ENCODE measurements around the gene PRRT3. TPM values are rescaled to one million over a fixed set of nuclear protein-coding genes. Genes with fewer than 3 reads are reported as not detected.

The PRRT3 gene
- total and polyA plus RNA-seq, 2 of the 8 experiments (the other 6 are each of a cell fraction or from before 2014, with no cell fraction given), result 9.0 to 9.2 TPM

GRCh38 chr3:9934993-9935392, 17.2 kb downstream of the PRRT3 start:
- H3K4me2 ChIP-seq (ENCODE audit: insufficient read depth in 1 of 2, low read depth in 2 of 2, low read length in 2 of 2), result no peak overlapping the region; a peak in 1 of 4 replicates
- no peaks in the 10 kb centered on the region for H3K79me1 ChIP-seq (ENCODE audit: low read depth, low read length)
- TF ChIP-seq RNF2 (IDR thresholded peaks at IDR 0.05; ENCODE audit: borderline replicate concordance, low read depth, low read length, missing control alignments, poor library complexity, severe bottlenecking) (no peak), ATF2 (IDR thresholded peaks at IDR 0.05; ENCODE audit: low read length) (no peak), BACH1 (IDR thresholded peaks at IDR 0.05; ENCODE audit: low read length) (no peak), EP300 (IDR thresholded peaks at IDR 0.05; ENCODE audit: borderline replicate concordance in 1 of 2, low read depth in 2 of 2, low read length in 2 of 2) (no peak), JUN (IDR thresholded peaks at IDR 0.05; ENCODE audit: low read depth, low read length) (no peak), TEAD4 (IDR thresholded peaks at IDR 0.05; ENCODE audit: low read depth, low read length) (no peak), SP4 (IDR thresholded peaks at IDR 0.05; ENCODE audit: low read length) (no peak)

More at GRCh38 chr3:9934993-9935392, 17.2 kb downstream of the PRRT3 start:
- H3K18ac ChIP-seq (ENCODE audit: extremely low read depth, low read length), result no peak overlapping the region
- H3K9me3 ChIP-seq (ENCODE audit: insufficient read depth in 2 of 2, low read depth in 1 of 2, low read length in 1 of 2), result no peaks in the 10 kb centered on the region
- no peak overlapping the region for H3K4ac ChIP-seq (replicated peaks; ENCODE audit: insufficient read length, low read depth, low read length)
- H3K56ac ChIP-seq (replicated peaks; ENCODE audit: insufficient read length, low read depth, low read length), result no peak overlapping the region
- H2AFZ ChIP-seq (ENCODE audit: low read length), result no peak overlapping the region
- H2BK5ac ChIP-seq (ENCODE audit: low read depth, low read length), result no peak overlapping the region
- ChIA-PET CTCF (ENCODE audit: partially characterized antibody) (interaction anchor here (0.6 to 7.5 kb wide), 15 partner anchors 8 to 128 kb away, joined by 3 to 86 read pairs (median 3); partner anchors contain the start of genes IL17RC and PRRT3), POLR2A (ENCODE audit: partially characterized antibody) (interaction anchor here (1.0 to 5.9 kb wide), 7 partner anchors 8 to 91 kb away, joined by 3 to 43 read pairs (median 5); partner anchors contain the start of gene RPUSD3)
- H3K36me3 ChIP-seq (ENCODE audit: control insufficient read depth in 2 of 4, insufficient read depth in 4 of 4, low read length in 3 of 4), result no peaks in the 10 kb centered on the region
- H3K14ac ChIP-seq (ENCODE audit: insufficient read length), result no peak overlapping the region
- peaks cover 0 to 3% (median 0%) of the 10 kb centered on the region in 4 experiments; a peak in 1 of 7 replicates for H3K27me3 ChIP-seq (replicated peaks in 1 of 4; ENCODE audit: control insufficient read depth in 3 of 4, extremely low read depth in 1 of 4, insufficient read depth in 3 of 4, low read length in 3 of 4)
- H2BK12ac ChIP-seq (ENCODE audit: low read depth, low read length), result no peak overlapping the region
- DNase-seq (ENCODE audit: low read depth in 1 of 2, low spot score in 2 of 2) (no peak), FAIRE-seq (no peak)
- H2BK20ac ChIP-seq (ENCODE audit: low read length), result no peak overlapping the region
- no peak overlapping the region for H3K27ac ChIP-seq (ENCODE audit: low read depth, low read length)
- H4K20me1 ChIP-seq (replicated peaks in 1 of 2; ENCODE audit: control insufficient read depth in 1 of 2, insufficient read depth in 2 of 2, low read length in 2 of 2), result no peaks in the 10 kb centered on the region
- H2BK120ac ChIP-seq (replicated peaks; ENCODE audit: low read depth, low read length), result no peak overlapping the region
- H2AK5ac ChIP-seq (ENCODE audit: low read depth, low read length), result no peak overlapping the region
- no peak overlapping the region for H4K91ac ChIP-seq (replicated peaks; ENCODE audit: insufficient read length, low read length)
- no peak overlapping the region for H2BK15ac ChIP-seq (ENCODE audit: low read length)
- H4K5ac ChIP-seq (ENCODE audit: insufficient read length, low read depth, low read length), result no peak overlapping the region
- no peaks in the 10 kb centered on the region for H3K79me2 ChIP-seq (ENCODE audit: control insufficient read depth in 1 of 2, insufficient read depth in 2 of 2, low read length in 2 of 2)
- 83% methylated on average over 4 of the region's 4 CpGs; no CpG with 5 or more reads in 1 of the 2 experiments for WGBS, 2 experiments (ENCODE audit: extremely low coverage in 1 of 2, insufficient coverage in 1 of 2, insufficient read length in 1 of 2, insufficient replicate concordance in 2 of 2, low coverage in 1 of 2, low lambda C conversion rate in 2 of 2, missing lambda C conversion rate in 1 of 2)
- peaks cover 13% of the 10 kb centered on the region; the same call in 1 of the 2 replicates for H3K23me2 ChIP-seq (ENCODE audit: low read depth, low read length)
- no peak overlapping the region for H3K4me3 ChIP-seq (ENCODE audit: extremely low read depth in 1 of 4, insufficient read depth in 2 of 4, low read depth in 3 of 4, low read length in 4 of 4)
- H3K4me1 ChIP-seq (replicated peaks in 1 of 4; ENCODE audit: control insufficient read depth in 3 of 4, insufficient read depth in 4 of 4, low read length in 3 of 4), result peaks cover 0 to 10% (median 5%) of the 10 kb centered on the region in 4 experiments; a peak in 6 of 7 replicates
- no peak overlapping the region for H3K23ac ChIP-seq (ENCODE audit: insufficient read length)
- H4K8ac ChIP-seq (ENCODE audit: extremely low read depth, insufficient read depth, low read length), result no peak overlapping the region
- no peak overlapping the region for H3K9ac ChIP-seq (replicated peaks in 1 of 4; ENCODE audit: extremely low read depth in 1 of 4, low read depth in 3 of 4, low read length in 3 of 4)

All from H1 (cell line).